C4-2B (cell line): ENCODE results near the gene TEX50.
"Not testable (repeated sequence)": the region's sequence is repeated elsewhere in the genome, so short reads cannot be mapped to it uniquely, and the experiment has no call there.

Experiments
- H3K27ac ChIP-seq: fragments of 450-650 bp; 2 replicates; pipeline ENCODE4 v1.5.1; 2017
- ZFX ChIP-seq: fragments of 450-650 bp; IDR thresholded peaks from 2 replicates; pipeline ENCODE4 v1.6.1; 2017
- TF ChIP-seq, protein P1 (sequence below): fragments of 450-650 bp; conservative IDR thresholded peaks from 2 replicates; pipeline ENCODE4 v1.5.1; 2017; ENCODE audit warnings: mild to moderate bottlenecking

Gene TEX50

DNA sequence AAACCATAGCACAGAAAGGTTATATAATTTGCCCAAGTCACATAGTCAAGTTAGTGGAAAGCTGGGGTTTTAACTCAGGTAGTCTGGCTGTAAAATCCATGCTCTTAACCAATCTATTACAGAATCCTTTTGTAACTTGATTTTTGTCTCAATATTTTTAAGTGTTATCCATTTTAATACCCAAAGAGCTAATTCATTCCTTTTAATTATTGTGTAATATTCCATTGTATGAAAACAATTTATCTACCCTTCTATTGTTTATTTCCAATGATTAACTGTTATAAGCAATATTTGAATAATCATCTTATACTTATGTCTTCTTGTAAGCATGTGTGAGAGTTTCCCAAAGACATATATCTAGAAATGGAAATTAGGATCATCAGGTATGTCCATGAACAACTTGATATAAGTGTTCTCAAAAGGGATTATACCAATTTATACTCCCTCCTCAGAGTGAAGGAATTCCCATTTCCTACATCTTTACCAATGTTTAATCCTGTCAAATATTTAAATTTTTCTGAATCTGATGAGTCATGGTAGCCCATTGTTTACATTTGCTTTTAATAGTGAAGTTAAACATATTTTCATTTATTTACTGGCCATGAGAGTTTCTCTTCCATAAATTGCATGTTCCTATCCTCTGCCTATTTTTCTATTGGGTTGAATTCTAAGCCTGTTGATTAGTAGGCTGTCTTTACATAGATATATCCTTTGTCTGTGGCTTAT is 13.9 kb downstream of the TEX50 start:
- TF ChIP-seq, protein P1, sequence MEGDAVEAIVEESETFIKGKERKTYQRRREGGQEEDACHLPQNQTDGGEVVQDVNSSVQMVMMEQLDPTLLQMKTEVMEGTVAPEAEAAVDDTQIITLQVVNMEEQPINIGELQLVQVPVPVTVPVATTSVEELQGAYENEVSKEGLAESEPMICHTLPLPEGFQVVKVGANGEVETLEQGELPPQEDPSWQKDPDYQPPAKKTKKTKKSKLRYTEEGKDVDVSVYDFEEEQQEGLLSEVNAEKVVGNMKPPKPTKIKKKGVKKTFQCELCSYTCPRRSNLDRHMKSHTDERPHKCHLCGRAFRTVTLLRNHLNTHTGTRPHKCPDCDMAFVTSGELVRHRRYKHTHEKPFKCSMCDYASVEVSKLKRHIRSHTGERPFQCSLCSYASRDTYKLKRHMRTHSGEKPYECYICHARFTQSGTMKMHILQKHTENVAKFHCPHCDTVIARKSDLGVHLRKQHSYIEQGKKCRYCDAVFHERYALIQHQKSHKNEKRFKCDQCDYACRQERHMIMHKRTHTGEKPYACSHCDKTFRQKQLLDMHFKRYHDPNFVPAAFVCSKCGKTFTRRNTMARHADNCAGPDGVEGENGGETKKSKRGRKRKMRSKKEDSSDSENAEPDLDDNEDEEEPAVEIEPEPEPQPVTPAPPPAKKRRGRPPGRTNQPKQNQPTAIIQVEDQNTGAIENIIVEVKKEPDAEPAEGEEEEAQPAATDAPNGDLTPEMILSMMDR = no peak
- no peak for TF ChIP-seq ZFX
- no peak overlapping the region for H3K27ac ChIP-seq

DNA sequence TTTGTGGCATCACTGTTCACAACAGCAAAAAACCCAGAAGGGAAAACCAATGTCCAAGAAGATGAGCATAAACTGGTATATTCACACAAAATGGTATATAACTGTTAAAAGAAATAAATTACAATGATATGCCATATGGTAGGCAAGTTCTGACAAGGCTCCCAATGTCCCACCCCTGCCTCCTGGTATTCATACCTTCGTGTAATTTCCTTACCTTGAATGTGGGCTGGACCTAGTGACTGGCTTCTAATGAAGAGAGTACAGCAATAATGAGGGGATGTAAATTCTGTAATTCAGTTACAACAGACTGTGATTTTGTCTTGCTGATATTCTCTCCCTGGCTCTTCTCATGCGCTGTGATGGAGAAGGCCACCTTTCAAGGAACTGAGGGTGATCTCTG is 25.2 kb downstream of the TEX50 start:
- H3K27ac ChIP-seq = no peak overlapping the region
- no peak for TF ChIP-seq ZFX
- TF ChIP-seq, protein P1 = no peak

DNA sequence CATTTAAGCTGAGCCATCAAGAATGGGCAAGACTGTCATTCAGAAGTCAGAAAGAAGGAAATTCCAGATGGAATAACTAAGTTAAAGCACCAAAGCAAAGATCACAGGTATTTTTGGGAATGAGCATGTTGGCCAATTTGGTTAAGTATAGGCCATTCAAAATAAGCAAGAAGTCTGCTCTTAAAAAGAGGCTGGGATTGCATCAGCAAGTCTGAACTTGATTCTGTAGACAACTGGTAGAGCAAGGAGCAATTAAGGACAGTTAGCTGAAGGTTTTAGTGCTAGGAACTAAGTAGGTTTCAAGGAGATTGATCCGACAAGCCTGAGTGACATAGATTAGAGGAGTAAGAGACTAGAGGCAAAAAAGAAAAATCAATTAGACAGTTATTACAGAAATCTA is 26.1 kb downstream of the TEX50 start:
- H3K27ac ChIP-seq = no peak overlapping the region
- no peak for TF ChIP-seq ZFX
- TF ChIP-seq, protein P1 = no peak

DNA sequence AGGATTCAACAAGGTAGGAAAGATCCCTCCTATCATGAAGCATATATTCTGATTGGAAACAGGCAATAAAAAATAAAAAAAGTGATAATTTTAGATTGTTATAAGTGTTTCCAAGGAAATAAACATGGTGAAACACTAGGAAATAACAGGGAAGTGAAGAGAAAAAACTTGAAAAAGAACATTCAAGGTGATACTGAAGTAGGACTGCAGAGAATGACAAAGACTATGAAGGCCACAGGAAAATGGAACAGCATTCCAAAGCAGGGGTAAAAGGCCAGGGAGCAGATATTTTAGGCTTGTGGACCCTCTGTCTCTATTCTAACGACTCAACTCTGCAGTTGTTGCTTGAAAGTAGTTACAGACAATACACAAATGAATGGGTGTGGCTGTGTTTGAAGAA is 26.6 kb downstream of the TEX50 start:
- TF ChIP-seq ZFX = no peak
- TF ChIP-seq, protein P1 = no peak
- no peak overlapping the region for H3K27ac ChIP-seq

DNA sequence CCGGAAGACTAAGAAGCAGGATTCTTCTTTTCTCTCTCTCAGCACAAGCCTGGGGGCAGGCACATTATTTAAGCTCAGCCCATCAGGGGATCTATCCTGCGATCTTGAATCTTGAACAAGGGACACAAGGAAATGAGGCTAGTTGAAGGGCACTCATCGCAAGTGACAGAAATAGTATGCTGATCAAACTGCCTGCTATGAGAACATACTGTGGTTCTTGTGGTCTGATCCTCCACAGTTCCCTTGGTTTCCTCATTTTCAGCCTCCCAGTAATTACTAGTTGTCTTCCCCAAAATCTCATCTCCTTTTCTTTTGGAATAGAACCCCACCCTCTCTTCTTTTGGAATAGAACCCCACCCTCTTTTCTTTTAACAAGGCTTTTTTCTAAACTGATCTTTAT is 28.0 kb downstream of the TEX50 start:
- no peak overlapping the region for H3K27ac ChIP-seq

DNA sequence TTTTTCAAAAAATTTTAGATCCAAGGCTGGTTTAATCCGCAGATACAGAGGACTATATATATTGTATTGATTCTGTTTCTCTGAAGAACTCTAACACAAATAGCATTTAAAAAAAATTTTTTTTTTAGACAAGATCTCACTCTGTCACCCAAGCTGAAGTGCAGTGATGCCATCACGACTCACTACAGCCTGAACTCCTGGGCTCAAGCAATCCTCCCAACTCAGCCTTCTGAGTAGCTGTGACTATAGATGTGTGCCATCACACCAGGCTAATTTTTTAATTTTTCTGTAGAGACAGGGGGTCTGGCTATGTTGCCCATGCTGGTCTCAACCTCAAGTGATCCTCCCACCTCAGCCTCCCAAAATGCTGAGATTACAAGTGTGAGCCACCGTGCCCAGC is 31.5 kb downstream of the TEX50 start:
- no peak overlapping the region for H3K27ac ChIP-seq
- TF ChIP-seq, protein P1 = no peak
- no peak for TF ChIP-seq ZFX

More for the DNA sequence above, 28.0 kb downstream of the TEX50 start:
- no peak for TF ChIP-seq ZFX
- TF ChIP-seq, protein P1 = no peak

DNA sequence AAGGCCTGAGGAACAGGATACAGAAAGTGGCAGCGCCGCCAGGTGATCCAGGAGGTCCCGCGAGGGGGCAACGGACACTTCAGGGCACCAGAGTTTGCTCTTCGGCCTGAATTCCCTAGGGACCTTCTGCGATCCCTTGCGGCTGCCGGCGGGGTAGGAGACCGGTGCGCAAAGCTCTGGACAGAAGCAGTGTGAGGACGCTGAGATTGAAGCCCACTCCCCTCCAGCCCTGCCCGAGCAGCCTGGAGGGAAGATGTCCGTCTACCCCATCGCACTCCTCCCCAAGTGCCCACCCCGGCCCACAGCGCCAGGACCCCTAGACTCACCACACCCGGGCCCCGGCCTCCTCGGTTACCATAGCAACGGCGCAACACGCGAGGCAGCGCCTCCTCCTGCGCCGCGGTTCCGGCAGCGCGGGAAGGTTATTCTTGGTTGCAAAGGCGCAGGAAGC is 34.4 kb downstream of the TEX50 start, which contains the start of gene ANKRD45:
TSS of gene ANKRD45 (minus strand) at position 361 of the 451 bp plus-strand sequence. CDS start 10,433 bp downstream, outside the sequence.
- no peak within 1 kb of the TSS for H3K27ac ChIP-seq
- TF ChIP-seq, protein P1 = no peak
- TF ChIP-seq ZFX = no peak

DNA sequence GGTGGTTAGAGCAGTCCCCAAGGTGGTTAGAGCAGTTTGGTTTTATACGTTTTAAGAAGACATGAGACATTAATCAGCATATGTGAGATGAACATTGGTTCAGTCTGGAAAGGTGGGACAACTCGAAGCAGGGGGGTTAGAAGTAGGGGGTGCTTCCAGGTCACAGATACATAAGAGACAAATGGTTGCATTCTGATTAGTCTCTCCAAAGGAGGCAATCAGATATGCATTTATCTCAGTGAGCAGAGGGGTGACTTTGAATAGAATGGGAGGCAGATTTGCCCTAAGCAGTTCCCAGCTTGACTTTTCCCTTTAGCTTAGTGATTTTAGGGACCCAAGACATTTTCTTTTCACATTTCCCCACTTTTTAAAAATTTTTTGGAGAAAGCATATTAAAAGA is 39.4 kb downstream of the TEX50 start:
- H3K27ac ChIP-seq = not testable (repeated sequence)

DNA sequence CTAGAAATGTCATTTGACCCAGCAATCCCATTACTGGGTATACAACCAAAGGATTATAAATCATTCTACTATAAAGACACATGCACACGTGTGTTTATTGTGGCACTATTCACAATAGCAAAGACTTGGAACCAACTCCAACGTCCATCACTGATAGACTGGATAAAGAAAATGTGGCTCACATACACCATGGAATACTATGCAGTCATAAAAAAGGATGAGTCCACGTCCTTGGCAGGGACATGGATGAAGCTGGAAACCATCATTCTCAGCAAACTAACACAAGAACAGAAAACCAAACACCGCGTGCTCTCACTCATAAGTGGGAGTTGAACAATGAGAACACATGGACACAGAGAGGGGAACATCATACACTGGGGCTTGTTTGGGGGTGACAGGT is 45.0 kb downstream of the TEX50 start:
- not testable (repeated sequence) for H3K27ac ChIP-seq
